ENCODE data around the gene SNTB2.

SNTB2 gene

GRCh38 chr16:69182730-69183416 lies 4.1 kb upstream of the SNTB2 start:
- DNase-seq: no peak

GRCh38 chr16:69187446-69188235 lies 677 bp downstream of the SNTB2 start:
- DNase-seq: peak; percentile 47

GRCh38 chr16:69188236-69188549 lies 1.2 kb downstream of the SNTB2 start:
- no peak for DNase-seq

GRCh38 chr16:69188716-69189115 lies 1.8 kb downstream of the SNTB2 start:
- no peak for DNase-seq

GRCh38 chr16:69190046-69190588 lies 3.2 kb downstream of the SNTB2 start:
- DNase-seq: no peak

GRCh38 chr16:69190598-69190997 lies 3.6 kb downstream of the SNTB2 start:
- DNase-seq: no peak

GRCh38 chr16:69191136-69191535 lies 4.2 kb downstream of the SNTB2 start:
- DNase-seq: no peak

GRCh38 chr16:69193855-69194254 lies 6.9 kb downstream of the SNTB2 start:
- DNase-seq: no peak

- no peak for DNase-seq
Observed at GRCh38 chr16:69194488-69194887, 7.5 kb downstream of the SNTB2 start.

GRCh38 chr16:69195369-69196029 lies 8.5 kb downstream of the SNTB2 start:
- no peak for DNase-seq

- DNase-seq: no peak
Observed at GRCh38 chr16:69197573-69197972, 10.6 kb downstream of the SNTB2 start.

GRCh38 chr16:69199382-69199781 lies 12.4 kb downstream of the SNTB2 start:
- no peak for DNase-seq

- no peak for DNase-seq
Observed at GRCh38 chr16:69201291-69201690, 14.3 kb downstream of the SNTB2 start.

GRCh38 chr16:69201787-69202186 lies 14.8 kb downstream of the SNTB2 start:
- DNase-seq: no peak

- DNase-seq: no peak
Observed at GRCh38 chr16:69204172-69204571, 17.2 kb downstream of the SNTB2 start.

GRCh38 chr16:69209735-69210134 lies 22.8 kb downstream of the SNTB2 start:
- DNase-seq: no peak

GRCh38 chr16:69217433-69217832 lies 30.5 kb downstream of the SNTB2 start:
- DNase-seq: no peak

- DNase-seq: no peak
Observed at GRCh38 chr16:69219279-69219678, 32.3 kb downstream of the SNTB2 start.

- no peak for DNase-seq
Observed at GRCh38 chr16:69223882-69224281, 36.9 kb downstream of the SNTB2 start.

GRCh38 chr16:69225121-69225520 lies 38.2 kb downstream of the SNTB2 start:
- no peak for DNase-seq

GRCh38 chr16:69233124-69233523 lies 46.2 kb downstream of the SNTB2 start:
- DNase-seq: no peak

GRCh38 chr16:69234460-69234859 lies 47.5 kb downstream of the SNTB2 start:
- no peak for DNase-seq

- DNase-seq: no peak
Observed at GRCh38 chr16:69236319-69236718, 49.4 kb downstream of the SNTB2 start.

- no peak for DNase-seq
Observed at GRCh38 chr16:69237296-69237695, 50.3 kb downstream of the SNTB2 start.
